NCI-H524 treated with DMSO at 0.1 percent for 48 hours (cell line): ENCODE results near the gene AAGAB.

Source experiments
- DNase-seq: peaks from one replicate; lab custom pipeline; 2025; lab: John Stamatoyannopoulos, UW

AAGAB gene

DNA sequence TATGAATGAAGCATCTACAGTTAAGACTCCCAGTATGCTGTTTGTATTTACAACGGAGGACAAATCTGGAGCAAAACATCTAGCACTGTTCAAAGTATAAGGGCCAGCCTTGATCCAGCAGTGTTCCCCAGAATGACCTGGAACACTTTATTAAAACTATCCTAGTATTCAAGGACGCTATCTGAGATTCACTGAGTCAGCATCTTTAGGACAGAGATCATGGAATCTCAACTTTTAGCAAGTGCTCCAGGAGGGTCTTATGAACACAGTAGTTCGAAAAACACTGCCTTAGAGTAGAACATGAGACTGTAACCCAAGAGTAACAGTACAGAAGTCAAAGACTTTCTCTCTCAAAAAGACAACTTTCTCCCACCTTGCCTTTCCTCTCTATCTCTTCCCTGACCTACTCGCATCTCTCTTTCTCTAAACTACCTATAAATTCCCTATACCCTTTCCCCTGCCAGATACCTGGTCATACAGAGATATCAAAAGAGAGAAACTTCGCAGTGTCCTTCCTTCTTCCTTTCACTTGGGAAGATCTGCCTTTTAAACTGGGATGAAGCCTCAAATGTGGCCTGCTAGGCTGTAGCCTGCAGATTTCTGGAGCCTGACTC lies 43.8 kb downstream of the AAGAB start:
- no peak for DNase-seq

DNA sequence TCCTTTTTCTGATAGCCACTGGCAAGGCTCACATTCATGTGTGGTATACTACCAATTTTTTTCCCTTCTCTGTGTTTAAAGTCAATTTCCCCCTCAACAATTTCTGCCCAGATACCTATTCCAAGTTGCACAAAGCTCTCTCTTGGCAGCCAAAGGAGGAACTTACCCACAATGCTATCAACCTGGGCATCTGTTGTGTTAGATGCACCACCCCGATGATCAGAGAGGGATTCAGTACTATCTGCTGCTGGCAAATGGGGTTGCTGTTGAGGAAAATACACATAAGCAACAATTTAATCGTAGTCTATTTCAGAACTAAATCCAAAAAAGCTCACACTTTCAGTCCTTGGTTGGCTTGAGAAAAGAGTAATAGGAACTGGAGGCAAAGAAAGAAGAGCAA lies 46.1 kb downstream of the AAGAB start:
- no peak for DNase-seq

DNA sequence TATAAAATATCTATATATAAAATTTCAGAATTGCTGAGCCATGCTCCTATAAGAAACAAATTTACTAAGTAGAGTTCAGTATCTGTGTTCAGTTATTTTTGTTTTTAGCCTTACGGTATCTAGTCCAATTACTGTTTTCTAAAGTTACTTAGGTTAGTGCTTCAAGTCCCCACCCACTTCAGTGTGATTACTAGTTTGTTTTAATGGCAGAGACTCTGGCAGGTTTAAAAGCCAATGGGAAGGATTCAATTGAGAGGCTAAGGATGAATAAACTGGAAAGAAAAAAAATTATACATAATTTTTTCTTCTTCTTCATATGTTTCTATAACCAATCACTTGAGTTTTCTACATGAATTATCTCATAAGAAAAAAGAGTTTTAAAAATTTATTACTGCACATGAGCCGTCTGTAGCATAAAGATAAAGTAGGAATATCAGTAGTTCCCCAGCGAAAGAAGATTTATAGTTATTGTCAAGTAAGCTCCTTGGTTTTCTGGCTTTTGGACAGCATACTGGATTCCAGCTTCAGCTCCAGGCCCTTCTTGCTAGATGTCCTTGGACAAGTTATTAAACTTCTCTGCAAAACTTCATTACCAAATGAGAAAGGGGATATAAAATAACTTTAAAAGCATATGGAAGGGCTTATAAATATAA lies 46.8 kb downstream of the AAGAB start:
- DNase-seq: no peak

DNA sequence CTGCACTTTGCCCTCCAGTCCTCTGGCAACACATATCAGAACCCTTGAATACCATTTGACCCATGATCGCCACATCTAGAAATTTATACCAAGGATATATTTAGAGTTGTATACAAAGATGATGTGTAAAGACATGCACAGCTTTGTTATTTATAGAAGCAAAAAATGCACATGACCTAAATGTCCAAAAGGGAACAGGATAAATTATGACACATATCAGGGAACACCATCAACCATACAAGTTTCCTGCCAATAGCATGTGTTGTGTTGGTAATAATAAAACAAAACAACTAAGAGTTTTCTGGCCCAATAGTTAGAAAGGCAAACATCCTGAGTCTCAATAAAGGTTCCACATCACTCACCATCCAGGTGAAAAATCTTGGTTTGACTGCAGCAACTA lies 51.5 kb downstream of the AAGAB start:
- no peak for DNase-seq

DNA sequence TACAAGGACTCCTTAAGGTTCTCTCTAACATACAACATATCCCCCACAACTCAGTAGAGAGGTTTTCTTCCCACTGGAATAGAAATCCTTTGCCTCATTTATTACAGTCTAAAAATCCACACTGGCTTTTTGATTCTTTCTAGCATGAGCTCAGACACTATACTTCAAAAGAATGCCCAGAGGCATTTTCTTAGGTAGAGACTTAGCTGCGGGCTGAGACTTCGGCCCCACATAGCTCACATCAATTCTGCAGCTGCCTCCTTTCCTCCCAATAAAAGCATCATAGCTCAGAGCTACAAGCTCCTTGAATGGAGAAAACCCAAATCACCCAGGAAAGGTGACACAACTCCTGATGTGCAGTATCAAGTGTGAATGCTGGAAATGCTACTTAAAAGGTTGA lies 52.4 kb downstream of the AAGAB start:
- DNase-seq: no peak

DNA sequence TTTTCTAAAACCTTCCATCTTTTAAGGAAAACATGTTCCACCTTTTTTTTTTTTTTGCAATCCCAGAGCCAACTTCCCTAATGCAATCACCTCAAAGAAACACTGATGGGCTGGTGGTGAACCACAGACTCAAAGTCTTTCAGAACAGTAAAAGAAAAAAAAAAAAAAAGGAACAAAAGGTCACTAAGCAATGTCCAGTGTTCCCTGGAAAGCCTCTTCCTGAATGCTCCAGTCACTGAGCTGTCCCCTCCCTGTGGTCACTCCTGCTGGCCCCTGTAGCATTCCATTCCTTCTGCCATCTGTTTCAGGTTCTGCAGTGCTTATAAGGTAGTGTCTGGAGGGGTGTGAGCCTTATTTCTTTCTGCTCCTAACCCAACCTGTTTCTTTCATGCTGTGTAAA lies 53.3 kb downstream of the AAGAB start:
- no peak for DNase-seq

DNA sequence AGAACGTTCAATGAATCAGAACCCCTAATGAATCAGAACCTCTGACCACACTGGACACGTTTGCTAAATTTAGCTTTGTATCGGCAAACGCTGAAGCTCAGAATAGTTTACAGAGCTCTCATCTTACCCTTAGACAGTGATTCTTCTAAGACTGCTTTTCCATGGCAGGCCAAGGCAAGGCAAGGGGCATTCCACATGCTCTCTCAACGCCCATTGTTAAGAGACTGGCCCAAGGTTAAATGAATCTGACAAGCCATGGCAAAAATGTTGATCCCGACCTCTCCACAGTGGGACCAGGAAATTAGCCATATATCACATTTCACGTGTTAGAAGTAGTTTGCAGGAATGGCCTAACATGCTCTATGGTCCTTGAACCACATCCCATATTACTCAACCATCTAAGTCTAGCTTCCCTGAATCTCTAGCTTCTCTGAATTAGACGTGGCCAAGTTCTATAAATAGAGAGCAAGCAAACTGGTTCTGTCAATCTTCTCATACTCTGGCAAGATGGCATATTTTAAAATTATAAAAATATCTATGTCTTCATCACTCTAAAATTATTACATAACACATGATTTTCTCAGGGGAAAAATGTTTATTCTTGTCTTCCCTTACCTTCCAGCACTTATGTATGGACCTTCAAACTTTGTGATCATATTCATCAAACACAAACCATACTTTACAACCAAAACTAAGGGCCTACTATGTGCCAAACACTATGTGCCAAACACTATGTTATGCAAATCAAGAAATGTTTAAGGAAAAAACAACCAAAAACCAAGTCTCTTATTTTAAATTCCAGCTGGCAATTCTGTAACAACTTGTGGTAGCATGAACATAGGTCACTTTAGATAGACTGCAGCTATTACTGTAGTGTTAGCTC lies 54.3 kb downstream of the AAGAB start:
- no peak for DNase-seq

DNA sequence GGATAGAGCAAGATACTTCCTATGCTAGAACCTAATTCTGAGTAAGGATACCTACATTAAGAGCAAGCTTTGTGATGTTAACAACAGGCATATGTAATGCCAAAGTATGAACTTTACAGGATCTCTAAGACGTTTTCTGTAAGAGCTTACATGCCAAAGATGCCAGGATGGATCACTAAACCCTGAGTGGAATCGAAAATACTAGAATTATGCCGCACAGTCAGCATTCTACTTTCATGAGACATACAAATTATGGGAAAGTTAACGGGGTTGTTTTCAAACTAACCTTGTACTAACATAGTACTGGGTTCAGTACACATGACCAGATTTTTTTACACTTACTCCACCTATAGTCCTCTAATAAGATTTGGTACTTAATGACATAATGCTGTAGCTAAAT lies 55.1 kb downstream of the AAGAB start:
- no peak for DNase-seq

DNA sequence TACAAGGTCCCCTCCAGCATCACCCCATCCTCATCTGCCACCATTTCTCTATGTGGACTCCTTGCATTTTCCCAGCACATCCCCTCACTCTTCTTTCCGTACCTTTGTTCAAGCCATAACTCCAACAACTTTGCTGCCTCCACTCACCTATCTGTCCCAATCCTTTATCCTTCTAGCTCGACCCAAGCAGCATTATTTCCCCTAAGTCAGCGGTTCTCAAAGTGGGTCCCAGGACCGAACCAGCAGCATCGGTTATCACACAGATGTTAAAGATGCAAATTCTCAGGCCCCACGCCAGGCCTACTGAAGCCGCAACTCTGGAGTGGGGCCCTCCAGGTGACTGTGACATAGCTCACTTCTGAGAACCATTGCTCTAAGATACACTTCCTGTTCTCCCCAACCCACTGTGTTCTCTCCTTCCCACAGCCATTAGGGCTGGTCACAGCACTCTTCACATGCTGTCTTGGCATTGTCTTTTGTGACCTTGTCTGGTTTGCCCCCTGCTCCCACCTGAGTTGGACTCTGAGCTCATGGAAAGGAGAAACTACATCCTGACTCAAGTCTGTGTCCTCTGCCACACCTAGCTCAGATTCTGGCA lies 56.2 kb downstream of the AAGAB start:
- DNase-seq: no peak

DNA sequence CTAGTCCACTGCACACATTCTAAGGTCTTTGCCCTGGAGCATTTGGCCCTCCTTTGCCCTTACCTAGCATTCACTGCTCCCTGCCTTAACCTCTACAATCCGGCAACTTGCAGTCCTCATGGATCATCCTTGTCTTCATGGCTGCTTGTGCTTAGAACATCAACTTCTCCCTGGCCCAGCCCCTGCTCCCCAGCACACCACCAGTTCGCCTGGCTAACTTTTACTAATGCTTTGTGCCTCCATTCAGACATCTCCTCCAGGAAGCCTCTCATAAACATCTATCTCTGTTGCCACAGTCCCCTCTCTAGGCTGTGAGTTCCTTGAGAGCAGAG lies 57.1 kb downstream of the AAGAB start:
- DNase-seq: no peak

DNA sequence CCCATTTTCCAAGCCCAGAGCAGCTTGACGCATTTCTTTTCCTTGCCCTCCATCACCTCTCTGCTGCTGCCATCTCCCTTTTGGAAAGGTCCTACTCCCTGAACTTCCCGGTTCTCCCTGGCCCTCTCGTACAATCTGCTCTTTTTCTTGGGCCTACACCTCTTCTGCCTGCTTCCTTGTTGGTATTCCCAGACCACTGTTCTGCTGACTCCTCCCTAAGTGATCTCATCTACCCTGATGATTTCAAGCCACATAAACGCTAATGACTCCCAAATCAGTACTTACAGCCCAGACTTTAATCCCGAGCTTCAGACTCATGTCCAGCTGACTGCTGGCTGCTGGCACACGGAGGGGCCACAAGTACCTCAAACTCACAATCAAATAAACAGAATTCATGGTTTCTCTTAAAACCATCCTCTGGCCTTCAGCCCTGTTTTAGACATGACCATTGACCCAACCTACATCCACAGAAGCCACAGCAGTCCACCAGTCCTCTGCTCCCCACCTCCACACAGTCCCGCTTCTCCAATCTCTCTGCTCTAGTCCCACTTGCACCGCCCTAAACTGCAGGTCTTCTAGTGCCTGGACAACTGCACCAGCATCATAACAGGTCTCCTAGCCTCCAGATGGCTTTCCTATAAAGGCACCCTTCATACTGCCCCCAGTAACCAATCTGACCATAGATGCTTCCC lies 57.6 kb downstream of the AAGAB start:
- no peak for DNase-seq

DNA sequence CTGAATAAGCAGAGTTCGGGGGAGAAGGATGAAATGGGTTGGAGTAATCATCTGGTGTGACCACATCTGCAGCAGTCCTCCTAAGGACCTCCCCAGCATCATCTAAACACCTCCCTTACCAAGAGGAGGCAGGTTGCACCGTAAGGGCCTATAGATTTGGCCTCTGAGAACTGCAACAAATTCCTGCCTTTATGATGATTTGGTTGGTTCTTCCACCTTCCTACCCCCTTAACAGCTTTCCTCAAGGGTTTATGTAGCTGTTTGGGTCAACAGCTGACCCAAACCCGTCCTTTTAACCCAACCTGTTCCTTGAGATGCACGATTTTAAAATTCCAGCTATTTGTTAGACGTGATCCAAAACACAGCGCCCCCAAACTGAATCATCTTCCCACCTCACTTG lies 58.2 kb downstream of the AAGAB start:
- no peak for DNase-seq

DNA sequence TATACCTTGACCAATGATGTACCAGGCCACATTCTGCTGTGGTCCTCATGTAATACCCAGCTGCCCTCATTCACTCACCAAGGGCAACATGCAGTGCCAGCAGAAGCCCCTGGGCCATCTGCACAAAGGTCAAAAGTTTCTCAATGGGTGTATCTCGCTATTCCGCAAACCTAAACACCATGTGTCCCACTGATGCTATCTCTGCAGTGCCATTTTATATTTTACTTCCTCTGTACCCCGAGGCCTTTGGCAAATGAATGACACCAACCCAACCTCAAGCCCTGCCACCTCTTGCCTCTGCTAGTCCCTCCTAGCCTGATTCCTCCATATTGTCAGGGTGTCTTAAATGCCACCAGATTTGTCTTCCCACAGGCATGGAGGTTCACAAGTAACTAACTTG lies 59.2 kb downstream of the AAGAB start:
- DNase-seq: no peak

DNA sequence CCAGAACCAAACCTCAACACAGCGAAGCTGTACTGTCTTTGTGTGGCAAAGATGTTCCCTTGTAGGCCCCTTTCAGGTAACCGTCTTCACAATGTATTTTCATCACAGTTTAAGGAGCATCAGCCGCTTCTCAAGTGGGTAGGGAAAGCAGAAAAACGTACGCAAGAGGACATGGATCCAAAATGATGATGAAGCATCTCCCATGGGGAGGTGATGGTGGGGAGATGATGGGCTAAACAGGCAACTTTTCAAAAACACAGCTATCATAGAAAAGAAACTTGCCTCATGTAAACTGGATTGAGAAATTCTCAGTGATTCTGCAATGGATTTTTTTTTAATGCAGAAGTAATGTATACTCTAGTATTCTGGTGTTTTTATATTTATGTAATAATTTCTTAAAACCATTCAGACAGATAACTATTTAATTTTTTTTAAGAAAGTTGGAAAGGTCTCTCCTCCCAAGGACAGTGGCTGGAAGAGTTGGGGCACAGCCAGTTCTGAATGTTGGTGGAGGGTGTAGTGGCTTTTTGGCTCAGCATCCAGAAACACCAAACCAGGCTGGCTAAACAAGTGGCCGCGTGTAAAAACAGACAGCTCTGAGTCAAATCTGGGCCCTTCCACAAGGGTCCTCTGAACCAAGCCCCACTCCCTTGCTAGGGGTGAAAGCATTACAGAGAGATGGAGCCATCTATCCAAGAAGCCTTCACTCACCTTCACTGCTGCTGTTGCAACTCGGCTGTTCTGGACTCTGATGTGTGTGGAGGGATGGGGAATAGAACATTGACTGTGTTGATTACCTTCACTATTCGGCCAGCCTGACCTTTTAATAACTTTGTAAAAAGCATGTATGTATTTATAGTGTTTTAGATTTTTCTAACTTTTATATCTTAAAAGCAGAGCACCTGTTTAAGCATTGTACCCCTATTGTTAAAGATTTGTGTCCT lies 60.0 kb downstream of the AAGAB start:
- DNase-seq: no peak

DNA sequence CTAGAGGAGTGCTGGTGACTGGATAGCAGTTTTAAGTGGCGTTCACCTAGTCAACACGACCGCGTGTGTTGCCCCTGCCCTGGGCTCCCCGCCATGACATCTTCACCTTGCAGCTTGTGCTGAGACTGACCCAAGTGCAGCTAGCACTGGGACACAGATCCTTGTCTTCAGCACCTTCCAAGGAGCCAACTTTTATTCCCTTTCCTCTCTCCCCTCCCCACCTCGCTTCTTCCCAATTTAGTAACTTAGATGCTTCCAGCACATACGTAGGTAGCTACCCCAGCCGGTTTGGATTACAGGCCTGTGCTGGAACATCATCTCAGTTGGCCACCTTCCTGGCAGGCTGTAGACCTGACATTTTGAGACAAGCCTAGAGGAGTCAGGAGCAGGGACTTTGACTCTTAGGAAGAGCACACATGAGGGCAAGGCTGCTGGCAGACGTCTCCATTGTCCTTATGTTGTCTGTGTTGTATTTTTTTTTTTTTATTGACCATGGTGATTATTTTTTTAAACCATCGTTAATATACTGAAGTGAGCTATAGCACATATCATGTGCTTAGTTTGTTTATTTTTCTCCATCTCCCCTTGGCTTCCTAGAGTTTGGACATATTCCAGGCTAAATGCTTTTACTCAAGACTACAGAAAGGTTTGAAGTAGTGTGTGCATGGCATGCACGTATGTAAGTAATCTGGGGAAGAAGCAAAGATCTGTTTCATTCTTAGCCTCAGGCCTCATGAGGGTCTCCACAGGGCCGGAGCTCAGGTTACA lies 61.1 kb downstream of the AAGAB start:
- no peak for DNase-seq

DNA sequence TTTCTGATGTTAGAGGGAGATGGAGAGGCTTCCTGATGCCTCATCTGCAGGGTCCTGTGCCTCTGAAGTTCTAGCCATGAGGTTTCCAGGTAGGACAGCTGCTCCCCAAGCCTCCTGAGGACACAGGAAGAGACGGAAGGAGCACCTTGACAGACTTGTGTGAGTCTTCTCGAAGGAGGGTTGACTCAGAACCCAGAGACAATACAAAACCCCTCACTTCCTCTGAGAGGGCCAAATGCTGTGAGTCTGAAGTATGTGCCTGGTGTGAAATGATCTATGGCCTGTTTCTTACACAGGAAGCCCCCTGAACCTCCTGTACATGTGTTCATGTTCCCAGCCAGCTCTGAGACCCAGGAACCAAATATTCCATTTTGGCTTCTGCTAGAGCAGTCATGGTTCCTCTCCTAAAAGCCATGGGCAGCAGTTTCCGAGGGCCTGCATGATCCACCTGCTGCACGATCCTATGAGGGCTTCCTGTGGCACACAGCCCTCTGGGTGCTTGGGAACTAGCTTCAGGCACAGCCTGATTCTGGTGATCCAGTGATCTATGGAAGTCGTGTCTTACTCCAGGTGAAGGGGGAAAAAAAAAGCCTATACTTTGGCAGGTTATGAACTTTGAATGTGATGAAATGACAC lies 62.2 kb downstream of the AAGAB start:
- DNase-seq: no peak

DNA sequence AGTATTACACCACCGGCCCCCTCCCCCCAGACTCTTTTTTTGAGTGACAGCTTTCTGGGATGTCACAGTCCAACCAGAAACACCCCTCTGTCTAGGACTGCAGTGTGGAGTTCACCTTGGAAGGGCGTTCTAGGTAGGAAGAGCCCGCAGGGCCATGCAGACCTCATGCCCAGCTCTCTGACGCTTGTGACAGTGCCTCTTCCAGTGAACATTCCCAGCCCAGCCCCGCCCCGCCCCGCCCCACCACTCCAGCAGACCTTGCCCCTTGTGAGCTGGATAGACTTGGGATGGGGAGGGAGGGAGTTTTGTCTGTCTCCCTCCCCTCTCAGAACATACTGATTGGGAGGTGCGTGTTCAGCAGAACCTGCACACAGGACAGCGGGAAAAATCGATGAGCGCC lies 63.6 kb downstream of the AAGAB start:
- DNase-seq: no peak

DNA sequence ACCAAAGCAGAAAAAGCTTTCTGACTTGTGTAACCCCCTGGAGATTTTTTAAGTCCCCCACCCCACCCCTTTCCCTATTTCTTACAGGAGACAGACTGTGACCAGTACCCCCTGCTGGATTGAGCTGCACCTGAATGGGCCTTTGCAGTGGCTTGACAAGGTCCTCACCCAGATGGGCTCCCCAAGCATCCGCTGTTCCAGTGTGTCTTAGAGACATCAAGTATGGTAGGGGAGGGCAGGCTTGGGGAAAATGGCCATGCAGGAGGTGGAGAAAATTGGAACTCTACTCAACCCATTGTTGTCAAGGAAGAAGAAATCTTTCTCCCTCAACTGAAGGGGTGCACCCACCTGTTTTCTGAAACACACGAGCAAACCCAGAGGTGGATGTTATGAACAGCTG lies 64.1 kb downstream of the AAGAB start:
- no peak for DNase-seq

DNA sequence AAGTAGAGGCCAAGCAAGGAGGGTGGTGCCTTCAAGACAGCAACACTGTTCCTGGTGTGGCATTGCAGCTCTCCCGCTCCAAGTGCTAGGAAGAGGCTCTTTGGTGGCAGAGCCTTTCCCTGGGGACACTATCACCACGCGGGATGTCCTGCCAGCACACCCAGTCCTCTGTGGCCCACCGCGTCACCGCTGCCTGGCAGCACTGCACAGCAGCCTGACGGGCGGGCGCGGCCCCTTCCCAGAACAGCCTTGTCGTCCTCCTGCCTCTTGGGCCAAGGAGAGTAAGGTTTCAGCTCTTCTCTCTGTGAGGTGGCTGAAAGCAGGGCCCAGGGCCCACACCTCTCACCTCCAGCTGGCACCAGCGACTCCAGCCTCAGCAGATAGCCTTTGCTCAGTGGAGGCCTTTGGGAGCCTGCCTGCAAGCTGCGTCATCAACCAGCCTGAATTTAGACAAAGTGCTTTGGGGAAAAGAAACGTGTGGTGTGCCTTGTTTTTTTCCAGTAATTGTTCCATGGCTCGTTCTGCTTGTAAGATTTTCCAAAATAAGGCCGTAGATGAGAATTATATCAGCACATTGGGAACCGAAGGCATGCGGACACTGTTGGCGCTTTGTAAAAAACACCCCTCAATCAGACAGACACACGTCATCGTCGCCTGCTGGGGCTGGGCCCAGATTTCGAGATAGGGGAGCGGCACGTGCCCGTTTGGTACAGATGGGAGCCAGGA lies 65.0 kb downstream of the AAGAB start:
- no peak for DNase-seq
